ENCODE data around the gene TDRD9.

- TF ChIP-seq CTCF (IDR thresholded peaks at IDR 0.05) (no peak), POLR2A (IDR thresholded peaks at IDR 0.05) (no peak), POLR2AphosphoS5 (IDR thresholded peaks at IDR 0.05) (peak in 1 of 2 donors; percentile 12)
Observed at GRCh38 chr14:103923863-103924262, 4.4 kb upstream of the TDRD9 start.
